Tibial nerve (tissue), 4 donors: ENCODE measurements around the gene DISP2. TPM values are rescaled to one million over a fixed set of nuclear protein-coding genes. Genes with fewer than 3 reads are reported as not detected.

ENCODE experiments used
- DNase-seq, 2 donors: peaks; one replicate each; pipeline ENCODE4 v3.0.0-alpha.2; 2019; ENCODE audit warnings: low spot score in 2 of 2
- H3K27ac ChIP-seq, 4 donors: fragments of 200-600 bp; sonication (generic) in 3 of 4; one replicate each; pipeline ENCODE4 v1.5.1; 2017 to 2019; ENCODE audit warnings: mild to moderate bottlenecking in 1 of 4
- H3K27me3 ChIP-seq, 2 donors: fragments of 200-600 bp; sonication (generic) in 1 of 2; one replicate each; pipeline versions ENCODE4 v1.5.1 to v1.6.0; 2017 to 2019
- H3K36me3 ChIP-seq, 3 donors: fragments of 200-600 bp; sonication (generic); one replicate each; pipeline ENCODE4 v1.5.1; 2018 to 2019
- H3K4me1 ChIP-seq, 4 donors: fragments of 200-600 bp; sonication (generic) in 3 of 4; one replicate each; pipeline ENCODE4 v1.5.1; 2017 to 2019
- H3K4me3 ChIP-seq, 4 donors: fragments of 200-600 bp; sonication (generic) in 3 of 4; one replicate each; pipeline ENCODE4 v1.5.1; 2017 to 2019; ENCODE audit warnings: mild to moderate bottlenecking in 1 of 4, moderate library complexity in 1 of 4
- H3K9me3 ChIP-seq, 4 donors: fragments of 200-600 bp; sonication (generic) in 3 of 4; one replicate each; pipeline ENCODE4 v1.5.1; 2017 to 2019
- EP300 ChIP-seq, 2 donors: sonication (generic); formaldehyde crosslinking; IDR thresholded peaks; one replicate each; pipeline ENCODE4 v1.6.1; 2017; ENCODE audit warnings: antibody characterized with exemption in 2 of 2, mild to moderate bottlenecking in 1 of 2
- POLR2A ChIP-seq, 2 donors: fragments of 450-650 bp; IDR thresholded peaks; one replicate each; pipeline ENCODE4 v1.6.1; 2017; ENCODE audit warnings: antibody characterized with exemption in 2 of 2, mild to moderate bottlenecking in 2 of 2, moderate library complexity in 2 of 2
- WGBS, 2 donors: methylation state at CpG; one replicate each; pipeline ENCODE4 v1.1.5; 2018; 5-methylcytosine and 5-hydroxymethylcytosine counted together
- total RNA-seq, 4 donors: library from RNA; depleted of rRNA; stranded (reverse); fragments of >200 nt; gene quantifications; one replicate each; pipeline ENCODE4 v1.1.0, GENCODE V29; 2016
- TF ChIP-seq, protein P1 (sequence below), 5 experiments: fragments of 200-600 bp in 3 of 5; fragments of 450-650 bp in 2 of 5; sonication (generic) in 3 of 5; IDR thresholded peaks; one replicate each; pipeline ENCODE4 v1.5.1; 2016 to 2019; ENCODE audit warnings: antibody characterized with exemption in 5 of 5, mild to moderate bottlenecking in 3 of 5, moderate library complexity in 2 of 5

DISP2 gene
- total RNA-seq, 4 donors from 2014 or later = under 0.01 to 0.22 (median 0.10) TPM

DNA sequence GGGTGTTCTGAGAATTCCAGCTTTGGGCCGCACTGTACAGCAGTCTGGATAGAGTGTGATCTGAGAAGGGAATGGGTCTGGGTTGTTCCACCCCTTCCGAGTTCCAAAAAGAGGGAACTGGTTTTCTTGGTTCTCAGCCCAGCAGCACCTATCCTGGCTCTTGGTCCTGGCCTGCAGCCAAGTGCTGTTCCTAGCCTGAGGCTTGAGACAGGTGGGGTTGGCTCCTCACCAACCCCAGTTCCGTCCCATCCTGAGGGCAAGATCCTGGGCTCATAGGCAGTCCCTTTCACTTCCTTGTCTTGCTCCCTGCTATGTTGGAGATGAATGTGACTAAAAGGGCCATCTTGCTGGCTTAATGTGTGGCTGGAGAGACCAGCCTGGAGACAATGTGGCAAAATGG, 62.8 kb downstream of the DISP2 start:
- Histone ChIP-seq H3K27ac (no peak overlapping the region), H3K36me3 (peaks cover 0 to 47% (median 0%) of the 10 kb centered on the region in 3 donors), H3K27me3 (no peaks in the 10 kb centered on the region), H3K9me3 (no peaks in the 10 kb centered on the region), H3K4me3 (no peak overlapping the region), H3K4me1 (peaks cover 0 to 21% (median 2%) of the 10 kb centered on the region in 4 donors)
- TF ChIP-seq EP300 (IDR thresholded peaks at IDR 0.05) (no peak), POLR2A (IDR thresholded peaks at IDR 0.05) (no peak)
- TF ChIP-seq, protein P1, sequence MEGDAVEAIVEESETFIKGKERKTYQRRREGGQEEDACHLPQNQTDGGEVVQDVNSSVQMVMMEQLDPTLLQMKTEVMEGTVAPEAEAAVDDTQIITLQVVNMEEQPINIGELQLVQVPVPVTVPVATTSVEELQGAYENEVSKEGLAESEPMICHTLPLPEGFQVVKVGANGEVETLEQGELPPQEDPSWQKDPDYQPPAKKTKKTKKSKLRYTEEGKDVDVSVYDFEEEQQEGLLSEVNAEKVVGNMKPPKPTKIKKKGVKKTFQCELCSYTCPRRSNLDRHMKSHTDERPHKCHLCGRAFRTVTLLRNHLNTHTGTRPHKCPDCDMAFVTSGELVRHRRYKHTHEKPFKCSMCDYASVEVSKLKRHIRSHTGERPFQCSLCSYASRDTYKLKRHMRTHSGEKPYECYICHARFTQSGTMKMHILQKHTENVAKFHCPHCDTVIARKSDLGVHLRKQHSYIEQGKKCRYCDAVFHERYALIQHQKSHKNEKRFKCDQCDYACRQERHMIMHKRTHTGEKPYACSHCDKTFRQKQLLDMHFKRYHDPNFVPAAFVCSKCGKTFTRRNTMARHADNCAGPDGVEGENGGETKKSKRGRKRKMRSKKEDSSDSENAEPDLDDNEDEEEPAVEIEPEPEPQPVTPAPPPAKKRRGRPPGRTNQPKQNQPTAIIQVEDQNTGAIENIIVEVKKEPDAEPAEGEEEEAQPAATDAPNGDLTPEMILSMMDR (IDR thresholded peaks at IDR 0.05) = no peak
- WGBS, 2 donors = 70 to 71% methylated on average over 3 of the region's 3 CpGs
- DNase-seq = no peak

- Histone ChIP-seq H3K27ac (no peak overlapping the region), H3K9me3 (no peaks in the 10 kb centered on the region), H3K4me3 (no peak overlapping the region), H3K4me1 (peaks cover 0 to 21% (median 2%) of the 10 kb centered on the region in 4 donors), H3K36me3 (peaks cover 0 to 40% (median 0%) of the 10 kb centered on the region in 3 donors), H3K27me3 (no peaks in the 10 kb centered on the region)
- peak; percentile 51 to 69 for DNase-seq
- WGBS, 2 donors = 14% methylated on average over 30 to 31 of the region's 31 CpGs
- TF ChIP-seq EP300 (IDR thresholded peaks at IDR 0.05) (peak in 1 of 2 donors; percentile 36), POLR2A (IDR thresholded peaks at IDR 0.05) (no peak)
- TF ChIP-seq, protein P1 (IDR thresholded peaks at IDR 0.05) = peak; percentile 88 to 95 (median 93)
Observed at GRCh38 chr15:40421246-40422157, 63.5 kb downstream of the DISP2 start.

DNA sequence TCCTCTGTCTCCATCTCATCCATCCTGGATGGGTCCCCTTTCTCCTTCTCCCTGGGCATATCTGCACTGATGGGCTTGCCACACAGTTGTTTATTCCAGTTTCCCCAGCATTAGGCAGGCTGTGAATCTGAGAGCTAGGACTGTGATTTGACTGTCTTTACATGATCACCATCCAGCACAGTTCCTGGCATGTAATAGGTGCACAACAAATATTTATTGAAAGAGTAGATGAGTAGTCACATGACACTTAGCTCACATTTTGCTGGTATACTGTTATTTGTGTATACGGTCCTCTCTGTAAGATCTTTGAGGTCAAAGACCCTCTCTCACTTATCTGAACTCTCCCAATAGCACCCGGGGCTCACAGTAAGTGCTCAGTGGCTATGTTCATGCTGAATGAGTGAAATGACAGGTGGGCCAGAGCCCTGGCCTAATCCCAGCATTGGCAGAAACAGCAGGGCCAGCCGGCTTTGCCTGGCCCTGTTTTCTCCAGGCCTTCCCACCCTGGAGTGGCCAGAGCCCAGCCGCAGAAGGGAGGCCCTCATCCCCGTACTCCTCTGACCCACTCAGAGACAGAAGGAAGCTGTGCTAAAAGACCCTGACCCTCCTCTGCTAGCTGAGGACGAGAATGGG, 66.6 kb downstream of the DISP2 start:
- peaks cover 0 to 26% (median 0%) of the 10 kb centered on the region in 3 donors for H3K36me3 ChIP-seq
- no peak overlapping the region for H3K27ac ChIP-seq
- no peaks in the 10 kb centered on the region for H3K27me3 ChIP-seq
- DNase-seq = no peak
- H3K4me3 ChIP-seq = no peak overlapping the region
- WGBS, 2 donors = 82 to 87% methylated on average over 6 of the region's 6 CpGs
- no peaks in the 10 kb centered on the region for H3K9me3 ChIP-seq
- peaks cover 0 to 21% (median 2%) of the 10 kb centered on the region in 4 donors for H3K4me1 ChIP-seq
- no peak for TF ChIP-seq EP300 (IDR thresholded peaks at IDR 0.05)
- TF ChIP-seq, protein P1 (IDR thresholded peaks at IDR 0.05) = no peak
- TF ChIP-seq POLR2A (IDR thresholded peaks at IDR 0.05) = no peak

- H3K36me3 ChIP-seq = peaks cover 0 to 26% (median 0%) of the 10 kb centered on the region in 3 donors
- no peak overlapping the region for H3K27ac ChIP-seq
- H3K4me3 ChIP-seq = no peak overlapping the region
- TF ChIP-seq POLR2A (IDR thresholded peaks at IDR 0.05) = no peak
- TF ChIP-seq, protein P1 (IDR thresholded peaks at IDR 0.05) = no peak
- TF ChIP-seq EP300 (IDR thresholded peaks at IDR 0.05) = no peak
- H3K9me3 ChIP-seq = no peaks in the 10 kb centered on the region
- WGBS, 2 donors = 82 to 87% methylated on average over 5 of the region's 5 CpGs
- H3K27me3 ChIP-seq = no peaks in the 10 kb centered on the region
- DNase-seq = no peak
- H3K4me1 ChIP-seq = peaks cover 0 to 15% (median 2%) of the 10 kb centered on the region in 4 donors
Observed at GRCh38 chr15:40425681-40426080, 67.7 kb downstream of the DISP2 start.

DNA sequence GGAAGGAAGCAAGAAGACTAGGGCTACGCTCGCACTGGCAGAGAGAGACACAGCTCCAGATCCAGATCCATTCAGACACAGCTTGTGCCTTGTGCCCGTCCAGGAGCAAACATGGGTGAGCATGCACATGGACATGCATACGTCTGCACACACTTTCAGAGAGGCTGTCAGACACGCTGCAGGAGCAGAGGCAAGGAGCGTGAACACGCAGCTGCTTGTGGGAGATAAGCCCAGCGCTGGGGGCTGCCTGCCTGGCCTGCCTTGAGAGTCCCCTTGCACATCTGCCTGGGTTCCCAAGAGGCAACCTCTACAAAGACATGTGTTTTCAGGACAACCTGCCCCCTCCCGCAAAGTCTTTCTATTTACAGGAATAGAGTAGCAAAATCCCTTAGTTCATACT, 69.2 kb downstream of the DISP2 start:
- DNase-seq = no peak
- Histone ChIP-seq H3K4me3 (no peak overlapping the region), H3K27me3 (no peaks in the 10 kb centered on the region), H3K27ac (no peak overlapping the region), H3K36me3 (peaks cover 0 to 27% (median 0%) of the 10 kb centered on the region in 3 donors), H3K4me1 (no peaks in the 10 kb centered on the region), H3K9me3 (no peaks in the 10 kb centered on the region)
- WGBS, 2 donors = 85 to 92% methylated on average over 9 of the region's 9 CpGs
- TF ChIP-seq POLR2A (IDR thresholded peaks at IDR 0.05) (no peak), EP300 (IDR thresholded peaks at IDR 0.05) (no peak)
- TF ChIP-seq, protein P1 (IDR thresholded peaks at IDR 0.05) = no peak
